Forelimb muscle (tissue), 1 donor: ENCODE data around the gene CPNE2. TPM values are rescaled to one million over a fixed set of nuclear protein-coding genes. Genes with fewer than 3 reads are reported as not detected.
"Not testable (repeated sequence)": the region's sequence is repeated elsewhere in the genome, so short reads cannot be mapped to it uniquely, and the experiment has no call there.

Source experiments
- DNase-seq: peaks from one replicate; pipeline ENCODE4 v3.0.0-alpha.2; 2013; ENCODE audit warnings: low read depth
- polyA plus RNA-seq: library from polyadenylated mRNA; unstranded; fragments of 120-200 nt; gene quantifications from one replicate; pipeline ENCODE4 v1.2.1, GENCODE V29; 2013; ENCODE audit not compliant: insufficient read length

Gene CPNE2
- polyA plus RNA-seq, 1 donor: 23.4 TPM

GRCh38 chr16:57069635-57070370, 22.6 kb upstream of the CPNE2 start:
- no peak for DNase-seq

DNA sequence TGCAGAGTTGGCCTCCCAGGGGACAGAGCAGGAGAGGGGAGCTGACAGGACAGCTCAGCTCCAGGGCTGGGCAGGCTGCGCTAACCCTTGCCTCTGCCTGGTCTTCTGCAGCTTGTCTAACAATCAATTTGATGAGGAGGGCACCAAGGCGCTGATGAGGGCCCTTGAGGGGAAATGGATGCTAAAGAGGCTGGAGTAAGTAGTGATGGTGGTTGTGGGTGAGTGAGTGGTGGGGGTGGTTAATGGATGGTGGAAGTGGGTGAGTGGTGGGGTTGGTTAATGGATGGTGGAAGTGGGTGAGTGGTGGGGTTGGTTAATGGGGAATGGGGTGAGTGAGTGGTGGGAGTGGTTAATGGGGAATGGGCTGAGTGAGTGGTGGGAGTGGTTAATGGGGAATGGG, 22.0 kb upstream of the CPNE2 start:
- no peak for DNase-seq

GRCh38 chr16:57071081-57071732, 21.2 kb upstream of the CPNE2 start:
- DNase-seq: not testable (repeated sequence)

DNA sequence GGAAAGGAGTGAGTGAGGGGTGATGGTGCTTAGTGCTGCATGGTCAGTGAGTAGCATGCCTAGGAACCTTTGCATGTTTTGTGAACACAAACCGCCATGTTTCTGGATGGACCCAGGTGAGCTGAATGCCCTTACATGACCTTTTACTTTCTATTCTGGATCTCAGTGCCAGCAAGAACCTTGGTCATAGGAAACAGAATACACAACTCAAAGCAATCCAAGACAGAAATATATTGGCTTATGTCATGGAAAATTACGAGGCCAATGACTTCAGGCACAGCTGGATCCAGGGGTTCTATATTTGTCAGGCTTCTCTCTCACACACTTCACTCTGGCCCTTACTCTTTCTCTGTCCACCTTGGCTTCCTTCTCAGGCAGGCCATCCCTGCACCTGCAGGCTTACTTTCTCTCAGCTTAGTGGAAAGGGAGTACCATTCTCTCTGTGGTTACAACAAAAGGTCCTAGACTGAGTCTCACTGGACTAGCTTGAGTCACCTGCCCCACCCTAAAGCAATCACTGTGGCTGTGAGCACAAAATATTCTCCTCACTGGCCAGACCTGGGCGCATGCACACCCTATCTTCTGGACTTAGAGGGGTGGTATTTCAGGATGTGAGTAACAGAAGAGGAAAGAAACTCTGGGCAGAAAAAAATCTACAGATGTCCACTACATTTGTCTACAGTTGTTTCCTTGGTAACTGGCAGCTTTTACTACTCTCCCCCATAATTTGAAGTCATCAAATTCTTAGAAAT, 20.4 kb upstream of the CPNE2 start:
- peak; percentile 68 for DNase-seq

DNA sequence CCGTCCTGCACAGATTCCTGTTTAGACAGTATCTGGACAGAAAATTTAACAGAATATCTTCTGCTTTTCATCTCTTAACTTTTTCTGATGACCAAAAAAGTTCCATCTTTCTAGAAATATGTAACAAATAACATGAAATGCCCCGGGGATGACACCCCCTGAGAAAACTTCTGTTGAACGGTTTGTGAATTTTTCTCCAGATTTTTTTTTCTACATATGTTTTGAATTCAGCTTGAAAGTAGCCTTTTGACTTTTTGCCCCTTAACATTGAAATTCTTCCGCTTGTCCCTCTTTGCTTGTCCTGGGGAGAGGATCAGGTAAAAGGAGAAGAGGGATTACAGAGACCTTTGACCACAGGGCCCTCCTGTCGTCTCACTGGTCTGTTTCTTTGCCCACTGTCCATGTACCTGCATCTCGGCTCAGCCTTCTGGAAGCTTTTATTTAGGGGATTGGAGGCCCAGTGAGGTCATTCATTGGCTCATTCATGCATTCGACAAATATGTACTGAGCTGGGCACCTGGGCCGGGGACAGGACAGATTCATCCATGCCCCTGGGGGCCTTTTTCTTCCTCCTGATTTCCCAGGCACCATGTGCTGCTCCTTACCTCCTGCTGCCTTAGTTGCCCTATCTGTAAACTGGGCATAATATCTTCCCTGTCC, 19.6 kb upstream of the CPNE2 start:
- no peak for DNase-seq

GRCh38 chr16:57077714-57078113, 14.7 kb upstream of the CPNE2 start:
- no peak for DNase-seq

GRCh38 chr16:57081744-57082143, 10.6 kb upstream of the CPNE2 start:
- no peak for DNase-seq

DNA sequence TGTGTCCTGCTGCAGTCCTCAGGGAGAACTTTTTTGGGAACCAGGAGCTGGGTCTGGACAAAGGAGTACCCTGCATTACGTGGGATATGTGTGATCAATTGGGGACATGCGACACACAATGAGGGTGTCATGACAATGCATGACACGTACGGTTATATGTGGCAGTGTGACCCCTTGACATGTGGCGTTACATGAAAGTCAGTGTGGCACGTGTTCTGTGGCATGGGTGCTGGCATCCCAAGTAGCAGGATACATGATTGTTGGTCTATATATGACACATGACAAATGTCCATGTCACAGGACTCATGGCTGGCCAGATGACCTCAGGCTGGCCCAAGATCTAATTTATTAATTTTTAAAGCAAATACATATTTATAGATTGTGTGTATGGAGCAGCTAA, 9.7 kb upstream of the CPNE2 start:
- DNase-seq: no peak

GRCh38 chr16:57083485-57084126, 8.8 kb upstream of the CPNE2 start:
- no peak for DNase-seq

DNA sequence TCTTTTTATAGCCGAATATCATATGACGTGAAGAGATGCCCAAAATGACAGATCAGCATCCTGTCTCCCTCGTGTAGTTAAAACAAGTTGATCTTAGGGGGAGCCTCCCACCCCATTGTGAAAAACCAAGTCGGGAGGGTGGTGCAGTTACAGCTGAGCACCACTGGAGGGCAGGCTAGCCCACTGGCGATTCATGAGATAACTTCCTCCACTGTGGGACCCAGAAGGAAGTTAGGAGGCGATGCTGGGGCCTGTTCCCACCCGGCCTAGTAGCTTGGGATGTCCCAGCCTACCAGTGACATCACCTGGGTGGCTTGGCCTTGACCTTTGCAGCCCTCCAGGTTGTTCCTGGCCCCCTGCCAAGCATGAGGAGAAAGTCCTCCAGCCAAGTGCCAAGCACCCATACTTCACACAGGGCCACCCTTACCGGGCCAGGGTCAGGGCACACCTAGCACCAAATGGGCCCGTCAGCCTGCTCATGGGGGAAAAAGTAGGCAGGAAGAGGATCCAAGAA, 8.1 kb upstream of the CPNE2 start:
- DNase-seq: no peak

GRCh38 chr16:57084996-57085395, 7.4 kb upstream of the CPNE2 start:
- no peak for DNase-seq

DNA sequence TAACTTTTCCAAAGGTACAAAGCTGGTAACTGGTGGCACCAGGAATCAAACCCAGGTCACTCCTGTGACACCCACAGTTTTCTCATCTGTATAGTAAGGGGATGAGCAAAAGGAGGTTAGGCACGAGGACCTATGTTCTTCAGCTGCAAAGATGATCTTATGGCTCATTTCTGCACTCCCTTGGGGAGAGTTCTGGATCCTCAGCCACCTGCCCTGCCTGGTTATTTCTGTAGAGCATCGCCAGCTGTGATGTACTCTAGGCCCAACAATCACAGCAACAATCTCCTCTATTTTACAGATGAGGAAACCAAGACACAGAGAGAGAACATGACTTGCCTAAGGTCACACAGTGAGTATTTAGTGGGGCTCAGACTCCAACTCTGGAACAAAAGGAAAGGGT, 5.4 kb upstream of the CPNE2 start:
- no peak for DNase-seq

- no peak for DNase-seq
These were observed 3.0 kb upstream of the CPNE2 start for GRCh38 chr16:57089406-57089805.

GRCh38 chr16:57091200-57091974, 996 bp upstream of the CPNE2 start:
- DNase-seq: no peak

DNA sequence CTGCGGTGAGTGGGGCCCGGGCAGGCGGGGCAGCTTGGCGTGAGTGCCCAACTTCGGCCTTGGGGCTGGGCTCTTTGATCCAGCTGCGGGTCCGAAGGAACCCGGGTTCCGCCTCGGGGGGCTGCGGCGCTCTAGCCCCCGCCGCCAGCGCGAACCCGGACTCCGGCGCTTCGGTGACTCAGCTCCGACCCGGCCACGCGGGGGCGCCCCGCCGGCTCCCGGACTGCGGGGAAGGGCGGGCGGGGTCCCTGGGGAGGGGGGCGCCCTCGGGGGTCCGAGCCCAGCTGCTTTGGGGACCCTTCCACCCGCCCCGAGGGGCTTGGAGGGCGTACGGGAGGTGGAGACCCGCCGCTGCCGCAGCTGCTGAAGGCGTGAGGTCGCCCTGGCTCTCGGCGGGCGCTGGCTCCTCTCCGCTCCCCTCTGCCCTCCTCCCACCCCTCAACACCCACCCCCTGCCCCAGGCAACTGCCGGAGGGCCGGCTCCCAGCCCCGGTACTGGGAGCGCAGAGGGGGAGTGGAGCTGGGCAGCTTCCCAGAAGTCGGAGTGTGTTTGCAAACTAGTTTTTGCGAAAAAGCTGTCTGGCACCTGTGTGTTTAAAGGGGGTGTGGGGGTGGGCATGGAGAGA, 516 bp downstream of the CPNE2 start:
- no peak for DNase-seq

DNA sequence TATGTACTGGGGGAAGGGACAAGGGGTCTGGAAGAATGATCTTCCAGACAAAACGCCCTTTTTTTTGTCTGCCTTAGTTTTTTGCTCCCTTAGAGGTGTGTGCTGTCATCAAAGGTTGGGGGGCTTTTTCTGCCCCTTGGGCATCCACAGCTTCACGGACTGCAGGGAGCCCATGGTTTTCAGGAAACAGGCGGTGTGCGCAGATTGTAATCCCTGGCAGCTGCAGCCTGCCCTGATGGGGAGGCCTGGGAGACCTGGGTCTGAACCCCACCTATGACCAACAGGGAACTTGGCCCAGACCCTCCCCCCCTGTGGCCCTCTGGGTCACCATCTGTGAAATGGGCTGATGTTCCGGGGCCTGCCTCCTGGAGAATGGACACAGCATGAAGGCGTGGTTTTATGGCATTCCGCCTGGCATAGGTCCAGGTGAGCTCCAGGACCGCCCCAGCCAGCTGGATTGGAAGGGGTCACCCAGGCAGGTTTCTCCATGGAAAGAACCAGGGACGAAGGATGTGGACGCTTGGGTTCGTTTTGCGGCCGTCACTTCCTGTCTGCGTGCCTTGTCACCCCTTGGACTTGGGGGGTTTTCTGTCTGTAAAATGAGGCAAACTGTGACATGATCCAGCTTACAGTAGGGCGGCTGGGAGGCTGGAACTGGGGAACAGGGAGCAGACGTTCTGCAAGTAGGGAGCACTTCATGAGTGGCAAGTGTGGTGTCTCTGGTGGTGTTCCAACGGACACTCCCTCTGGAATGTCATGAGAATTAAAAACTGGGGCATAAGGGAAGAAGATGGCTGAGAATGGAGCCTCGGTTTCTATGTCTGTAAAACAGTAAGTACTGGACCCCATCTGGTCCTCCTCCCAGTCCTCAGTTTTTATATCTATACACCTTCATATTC, 1.5 kb downstream of the CPNE2 start:
- no peak for DNase-seq

GRCh38 chr16:57094911-57095310, 2.5 kb downstream of the CPNE2 start:
- DNase-seq: no peak

- no peak for DNase-seq
These were observed 3.8 kb downstream of the CPNE2 start for GRCh38 chr16:57096192-57096591.

GRCh38 chr16:57096793-57097192, 4.4 kb downstream of the CPNE2 start:
- DNase-seq: no peak
